Transverse colon (tissue), 4 donors: ENCODE data around the gene METTL1. TPM values are rescaled to one million over a fixed set of nuclear protein-coding genes. Genes with fewer than 3 reads are reported as not detected.
A peak's percentile ranks its signal among the peaks of the same experiment; 100 is the strongest.

Source experiments
- DNase-seq: peaks from one replicate; pipeline ENCODE4 v3.0.0-alpha.2; 2019
- H3K27ac ChIP-seq, 4 donors: fragments of 200-600 bp; sonication (generic); 2 replicates each; pipeline ENCODE4 v1.5.1; 2016 to 2018; ENCODE audit warnings: inconsistent platforms in 4 of 4
- H3K27me3 ChIP-seq: fragments of 200-600 bp; sonication (generic); 2 replicates; pipeline ENCODE4 v1.5.1; 2017; ENCODE audit warnings: inconsistent platforms
- H3K36me3 ChIP-seq, 4 donors: fragments of 200-600 bp; sonication (generic); 2 replicates each; pipeline ENCODE4 v1.5.1; 2017 to 2019; ENCODE audit warnings: inconsistent platforms in 4 of 4
- H3K4me1 ChIP-seq, 4 donors: fragments of 200-600 bp; sonication (generic); 2 replicates each; pipeline ENCODE4 v1.5.1; 2017 to 2020; ENCODE audit warnings: inconsistent platforms in 4 of 4
- H3K4me3 ChIP-seq, 4 donors: fragments of 200-600 bp; sonication (generic); 1 replicate in 1 of 4; 2 replicates in 3 of 4; pipeline versions ENCODE4 v1.5.1 to v1.6.1; 2017 to 2019; ENCODE audit warnings: inconsistent platforms in 4 of 4
- H3K9me3 ChIP-seq, 2 donors: fragments of 200-600 bp; sonication (generic); 2 replicates each; pipeline ENCODE4 v1.5.1; 2017 to 2019; ENCODE audit warnings: inconsistent platforms in 2 of 2
- EP300 ChIP-seq: sonication (generic); formaldehyde crosslinking; IDR thresholded peaks from one replicate; pipeline ENCODE4 v1.6.1; 2017; ENCODE audit warnings: antibody characterized with exemption, low read depth
- POLR2A ChIP-seq: fragments of 450-650 bp; IDR thresholded peaks from one replicate; pipeline ENCODE4 v1.6.1; 2016; ENCODE audit warnings: antibody characterized with exemption, mild to moderate bottlenecking, moderate library complexity
- POLR2AphosphoS5 ChIP-seq, 3 donors: sonication (generic); formaldehyde crosslinking; IDR thresholded peaks; one replicate each; pipeline ENCODE4 v1.6.1; 2016; ENCODE audit warnings: antibody characterized with exemption in 3 of 3
- WGBS, 2 donors: methylation state at CpG; one replicate each; pipeline ENCODE4 v1.1.5; 2018; ENCODE audit warnings: low coverage in 1 of 2; 5-methylcytosine and 5-hydroxymethylcytosine counted together
- in situ Hi-C, 4 donors: fragments of 200-750 bp; cut with MboI; loops; one replicate each; pipeline versions ENCODE4 v1.15.0 to v1.15.1; 2017; ENCODE audit warnings: low sequenced_read_pairs in 3 of 4, low pct_ligation_motif_present in 1 of 4, low pct_unique_long_range_greater_than_20kb in 1 of 4
- intact Hi-C: fragments of 100-400 bp; cut with DNase I; formaldehyde crosslinking; loops from one replicate; pipeline ENCODE4 v1.15.1; 2023; ENCODE audit warnings: low total_unique reads
- total RNA-seq, 4 donors: library from RNA; depleted of rRNA; stranded (reverse); fragments of >200 nt; gene quantifications; one replicate each; pipeline ENCODE4 v1.1.0, GENCODE V29; 2016
- TF ChIP-seq, protein P1 (sequence below), 5 experiments: fragments of 200-600 bp in 3 of 5; fragments of 450-650 bp in 2 of 5; sonication (generic) in 3 of 5; IDR thresholded peaks; 1 replicate in 2 of 5; 2 replicates in 3 of 5; pipeline ENCODE4 v1.5.1; 2016 to 2017; ENCODE audit warnings: antibody characterized with exemption in 5 of 5, inconsistent platforms in 3 of 5, mild to moderate bottlenecking in 2 of 5, moderate library complexity in 1 of 5

The METTL1 gene
- total RNA-seq, 4 donors from 2014 or later, result 4.1 to 7.1 (median 4.5) TPM

DNA sequence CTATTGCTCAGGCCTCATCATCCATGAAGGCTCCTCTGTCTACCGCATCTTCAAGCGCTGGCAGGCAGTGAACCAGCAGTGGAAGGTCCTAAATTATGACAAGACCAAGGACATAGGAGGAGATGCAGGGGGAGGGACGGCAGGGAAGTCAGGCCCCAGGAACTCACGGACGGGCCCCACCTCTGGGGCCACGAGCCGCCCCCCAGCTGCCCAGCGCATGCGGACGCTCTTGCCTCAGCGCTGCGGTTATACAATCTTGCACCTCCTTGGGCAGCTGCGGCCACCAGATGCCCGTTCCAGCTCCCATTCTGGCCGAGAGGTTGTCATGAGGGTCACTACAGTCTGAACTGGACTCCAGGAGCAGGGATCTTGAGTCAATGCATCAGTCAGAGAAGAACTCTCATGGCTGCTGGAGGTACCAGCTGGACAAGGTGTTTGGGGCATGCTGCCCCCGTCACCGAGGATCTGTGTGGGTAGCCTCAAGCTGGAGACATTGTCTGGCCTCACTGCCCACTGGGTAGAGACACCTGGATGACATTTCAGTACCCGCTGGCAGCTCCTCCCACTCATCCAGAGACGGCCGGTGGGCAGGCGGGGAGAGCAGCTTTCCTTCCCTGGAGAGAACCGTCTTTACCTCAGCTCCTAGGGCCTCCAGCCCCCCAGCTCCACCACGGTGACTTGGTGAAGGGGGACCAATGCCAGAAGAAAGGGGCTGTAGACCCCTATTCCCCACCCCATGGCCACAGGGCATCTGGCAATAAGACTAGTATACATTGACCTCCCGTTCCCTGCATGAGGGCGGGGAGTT, 13.1 kb downstream of the METTL1 start:
- Histone ChIP-seq H3K36me3 (peaks cover 0 to 5% (median 0%) of the 10 kb centered on the region in 4 donors), H3K27me3 (peaks cover 5% of the 10 kb centered on the region), H3K4me1 (peaks cover 0 to 23% (median 21%) of the 10 kb centered on the region in 4 donors), H3K9me3 (no peaks in the 10 kb centered on the region), H3K4me3 (no peak overlapping the region), H3K27ac (no peak overlapping the region)
- in situ Hi-C loops, result no loop called here
- DNase-seq, result no peak
- no peak for TF ChIP-seq POLR2A
- WGBS, 2 donors, result 89 to 94% methylated on average over 2 to 25 of the region's 25 CpGs
- intact Hi-C loops, result no loop called here

DNA sequence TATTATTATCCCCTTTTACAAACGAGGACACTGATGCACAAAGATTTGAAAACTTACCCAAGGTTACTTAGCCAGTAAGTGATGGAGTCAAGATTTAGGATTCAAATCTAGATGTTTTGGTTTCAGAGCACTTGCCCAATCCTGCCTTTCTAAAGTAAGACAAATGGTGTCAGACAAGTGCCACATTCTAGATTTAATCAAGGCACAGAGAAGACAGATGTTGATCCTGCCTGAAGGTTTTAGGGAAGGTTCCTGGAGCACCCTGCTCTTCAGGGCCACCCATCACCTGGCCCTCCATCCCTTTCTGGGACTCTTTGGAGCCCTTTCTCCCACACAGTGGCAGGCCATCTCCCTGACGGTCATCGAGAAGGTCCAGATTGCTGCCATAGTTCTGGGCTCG, 14.1 kb downstream of the METTL1 start:
- Histone ChIP-seq H3K27ac (no peak overlapping the region), H3K27me3 (no peaks in the 10 kb centered on the region), H3K9me3 (no peaks in the 10 kb centered on the region), H3K36me3 (peaks cover 0 to 5% (median 0%) of the 10 kb centered on the region in 4 donors), H3K4me1 (peaks cover 3 to 32% (median 27%) of the 10 kb centered on the region in 4 donors), H3K4me3 (no peak overlapping the region)
- DNase-seq, result no peak
- 93 to 96% methylated on average over 4 of the region's 4 CpGs for WGBS, 2 donors
- in situ Hi-C loops (no loop called here), intact Hi-C loops (no loop called here)
- TF ChIP-seq, protein P1, sequence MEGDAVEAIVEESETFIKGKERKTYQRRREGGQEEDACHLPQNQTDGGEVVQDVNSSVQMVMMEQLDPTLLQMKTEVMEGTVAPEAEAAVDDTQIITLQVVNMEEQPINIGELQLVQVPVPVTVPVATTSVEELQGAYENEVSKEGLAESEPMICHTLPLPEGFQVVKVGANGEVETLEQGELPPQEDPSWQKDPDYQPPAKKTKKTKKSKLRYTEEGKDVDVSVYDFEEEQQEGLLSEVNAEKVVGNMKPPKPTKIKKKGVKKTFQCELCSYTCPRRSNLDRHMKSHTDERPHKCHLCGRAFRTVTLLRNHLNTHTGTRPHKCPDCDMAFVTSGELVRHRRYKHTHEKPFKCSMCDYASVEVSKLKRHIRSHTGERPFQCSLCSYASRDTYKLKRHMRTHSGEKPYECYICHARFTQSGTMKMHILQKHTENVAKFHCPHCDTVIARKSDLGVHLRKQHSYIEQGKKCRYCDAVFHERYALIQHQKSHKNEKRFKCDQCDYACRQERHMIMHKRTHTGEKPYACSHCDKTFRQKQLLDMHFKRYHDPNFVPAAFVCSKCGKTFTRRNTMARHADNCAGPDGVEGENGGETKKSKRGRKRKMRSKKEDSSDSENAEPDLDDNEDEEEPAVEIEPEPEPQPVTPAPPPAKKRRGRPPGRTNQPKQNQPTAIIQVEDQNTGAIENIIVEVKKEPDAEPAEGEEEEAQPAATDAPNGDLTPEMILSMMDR (IDR thresholded peaks at IDR 0.05), result no peak
- TF ChIP-seq POLR2AphosphoS5 (IDR thresholded peaks at IDR 0.05), result no peak
- TF ChIP-seq POLR2A, result no peak
- no peak for TF ChIP-seq EP300

DNA sequence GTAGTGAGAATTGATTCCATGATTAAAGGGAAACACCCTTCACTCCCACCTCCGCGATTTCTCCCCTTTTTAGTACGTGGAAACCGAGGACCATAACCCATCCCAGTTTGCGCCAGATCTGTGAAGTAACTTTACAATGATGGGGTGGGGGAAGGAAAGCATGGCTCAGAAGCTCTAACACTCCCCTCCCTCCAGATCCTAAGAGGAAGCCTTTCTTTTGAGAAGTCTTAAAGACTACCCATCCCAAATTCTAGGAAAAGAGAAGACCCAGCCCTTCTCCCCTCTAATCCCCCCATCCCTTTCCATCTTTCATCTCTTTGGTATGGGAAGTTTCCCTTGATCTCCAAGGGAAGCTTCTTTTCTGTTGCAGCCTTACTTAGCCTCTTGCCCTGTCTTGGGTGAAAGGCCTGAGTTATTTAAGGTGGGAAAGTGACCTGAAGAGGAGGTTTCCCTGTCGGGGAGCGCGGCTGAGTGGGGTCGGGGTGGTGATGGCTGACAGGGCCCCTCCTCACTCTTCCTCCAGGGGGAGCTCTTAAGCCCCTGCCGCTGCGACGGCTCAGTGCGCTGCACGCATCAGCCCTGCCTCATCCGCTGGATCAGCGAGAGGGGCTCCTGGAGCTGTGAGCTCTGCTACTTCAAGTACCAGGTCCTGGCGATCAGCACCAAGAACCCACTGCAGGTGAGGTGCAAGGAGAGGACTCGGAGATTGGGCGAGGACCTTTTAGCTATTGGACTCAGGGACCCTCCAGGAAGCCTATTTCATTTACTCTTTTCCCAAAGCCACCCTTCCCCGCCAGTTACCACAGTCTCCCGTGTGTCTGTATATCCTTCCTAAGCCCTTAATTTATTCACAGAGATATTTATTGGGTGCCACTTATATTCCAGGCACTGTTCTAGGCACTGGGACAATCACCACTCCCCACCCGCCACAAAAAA, 15.2 kb downstream of the METTL1 start:
- H3K9me3 ChIP-seq, result no peaks in the 10 kb centered on the region
- H3K27me3 ChIP-seq, result no peaks in the 10 kb centered on the region
- TF ChIP-seq, protein P1 (IDR thresholded peaks at IDR 0.05), result peak; percentile 55 to 72 (median 65)
- TF ChIP-seq POLR2AphosphoS5 (IDR thresholded peaks at IDR 0.05), result no peak
- TF ChIP-seq EP300, result no peak
- no peak for TF ChIP-seq POLR2A
- peaks cover 6 to 36% (median 31%) of the 10 kb centered on the region in 4 donors for H3K4me1 ChIP-seq
- peak overlapping the region; percentile 83 to 89 (median 85) for H3K27ac ChIP-seq
- 32 to 53% methylated on average over 8 to 22 of the region's 22 CpGs for WGBS, 2 donors
- peaks cover 0 to 5% (median 0%) of the 10 kb centered on the region in 4 donors for H3K36me3 ChIP-seq
- H3K4me3 ChIP-seq, result peak overlapping the region in 3 of 4 donors; percentile 76 to 94 (median 84)
- intact Hi-C loops (no loop called here), in situ Hi-C loops (no loop called here)
- DNase-seq, result peak; percentile 59

DNA sequence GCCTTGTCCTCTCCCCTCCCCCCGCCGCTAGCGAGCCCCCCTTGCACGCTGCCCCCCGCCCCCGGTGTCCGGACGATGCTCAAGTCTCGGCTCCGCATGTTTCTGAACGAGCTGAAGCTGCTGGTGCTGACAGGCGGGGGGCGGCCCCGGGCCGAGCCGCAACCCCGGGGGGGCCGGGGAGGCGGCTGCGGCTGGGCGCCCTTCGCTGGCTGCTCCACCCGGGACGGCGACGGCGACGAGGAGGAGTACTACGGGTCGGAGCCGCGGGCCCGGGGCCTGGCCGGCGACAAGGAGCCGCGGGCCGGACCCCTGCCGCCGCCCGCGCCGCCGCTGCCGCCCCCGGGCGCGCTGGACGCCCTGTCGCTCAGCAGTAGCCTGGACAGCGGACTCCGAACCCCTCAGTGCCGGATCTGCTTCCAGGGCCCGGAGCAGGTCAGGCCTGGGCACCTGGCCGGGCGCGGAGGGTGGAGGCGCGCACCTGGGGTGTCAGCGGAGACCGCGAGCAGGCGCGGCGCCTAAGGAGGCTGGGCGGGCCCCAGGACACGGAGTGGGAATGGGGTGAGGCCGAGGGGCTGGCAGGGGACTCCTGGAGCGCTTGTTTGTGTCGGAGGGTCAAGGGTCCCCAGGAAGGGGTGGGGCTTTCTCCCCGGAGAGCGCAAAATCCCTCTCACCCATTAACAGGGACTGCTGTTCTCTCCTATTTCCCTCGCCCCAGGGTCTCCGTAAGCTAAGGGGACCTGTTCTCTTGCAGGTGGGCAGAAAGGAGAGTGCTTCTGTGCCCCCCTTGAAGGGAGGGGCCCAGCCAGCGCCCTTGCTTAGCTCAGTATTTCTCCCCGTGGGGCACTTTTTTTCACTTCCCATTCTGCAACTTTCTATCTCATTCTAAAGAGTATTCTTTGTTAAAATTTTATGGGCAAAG, 16.2 kb downstream of the METTL1 start:
- H3K4me3 ChIP-seq, result peak overlapping the region; percentile 68 to 94 (median 80)

More for the DNA sequence above, 16.2 kb downstream of the METTL1 start:
- Histone ChIP-seq H3K27me3 (no peaks in the 10 kb centered on the region), H3K4me1 (peaks cover 12 to 45% (median 39%) of the 10 kb centered on the region in 4 donors), H3K36me3 (peaks cover 0 to 5% (median 0%) of the 10 kb centered on the region in 4 donors), H3K27ac (peak overlapping the region; percentile 83 to 89 (median 85)), H3K9me3 (no peaks in the 10 kb centered on the region)
- DNase-seq, result peak; percentile 70
- in situ Hi-C loops, result no loop called here
- TF ChIP-seq, protein P1 (IDR thresholded peaks at IDR 0.05), result no peak
- TF ChIP-seq EP300, result no peak
- TF ChIP-seq POLR2AphosphoS5 (IDR thresholded peaks at IDR 0.05), result peak in 2 of 3 donors; percentile 24 to 39
- TF ChIP-seq POLR2A, result peak; percentile 49
- WGBS, 2 donors, result 1% methylated on average over 33 of the region's 76 CpGs; no CpG with 5 or more reads in 1 of the 2 donors
- intact Hi-C loops, result no loop called here
